GM13976 (cell line): ENCODE measurements around the gene SLC6A5.

Source experiments
- DNase-seq: peaks from one replicate; pipeline ENCODE4 v3.0.0; 2012; ENCODE audit warnings: low spot score
- in situ Hi-C: fragments of 300-500 bp; cut with MboI; formaldehyde crosslinking; loops from one replicate; pipeline ENCODE4 v1.12.0; 2022; ENCODE audit warnings: low sequenced_read_pairs, mixed read lengths, inconsistent platforms; ENCODE audit not compliant: unreplicated experiment
- TF ChIP-seq, protein P1 (sequence below): IDR thresholded peaks from 2 replicates; pipeline ENCODE4 v1.5.1; 2012; ENCODE audit warnings: borderline replicate concordance, mild to moderate bottlenecking; ENCODE audit not compliant: insufficient read depth; ENCODE audit errors: extremely low read depth, missing control alignments, control extremely low read depth

SLC6A5 gene

DNA sequence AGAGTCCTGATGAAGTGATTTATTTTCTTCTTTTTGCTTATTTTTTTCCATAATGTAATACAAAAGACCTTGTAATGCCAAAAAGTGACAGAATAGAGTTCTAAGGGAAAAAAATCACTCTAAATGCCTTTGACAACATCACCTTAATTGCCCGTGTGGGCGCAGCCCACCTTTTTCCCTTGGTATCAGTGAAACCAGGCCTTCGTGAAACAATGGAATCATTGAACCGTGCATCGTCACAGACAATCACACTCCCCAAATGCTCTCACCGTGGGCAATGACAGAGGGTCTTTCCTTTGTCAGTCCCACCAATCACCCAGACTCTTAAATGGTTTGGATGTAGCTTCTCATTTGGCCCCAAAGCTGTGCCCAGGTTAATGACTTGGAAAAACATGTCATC lies 9.6 kb upstream of the SLC6A5 start:
- in situ Hi-C loops, result no loop called here
- DNase-seq, result no peak
- TF ChIP-seq, protein P1, sequence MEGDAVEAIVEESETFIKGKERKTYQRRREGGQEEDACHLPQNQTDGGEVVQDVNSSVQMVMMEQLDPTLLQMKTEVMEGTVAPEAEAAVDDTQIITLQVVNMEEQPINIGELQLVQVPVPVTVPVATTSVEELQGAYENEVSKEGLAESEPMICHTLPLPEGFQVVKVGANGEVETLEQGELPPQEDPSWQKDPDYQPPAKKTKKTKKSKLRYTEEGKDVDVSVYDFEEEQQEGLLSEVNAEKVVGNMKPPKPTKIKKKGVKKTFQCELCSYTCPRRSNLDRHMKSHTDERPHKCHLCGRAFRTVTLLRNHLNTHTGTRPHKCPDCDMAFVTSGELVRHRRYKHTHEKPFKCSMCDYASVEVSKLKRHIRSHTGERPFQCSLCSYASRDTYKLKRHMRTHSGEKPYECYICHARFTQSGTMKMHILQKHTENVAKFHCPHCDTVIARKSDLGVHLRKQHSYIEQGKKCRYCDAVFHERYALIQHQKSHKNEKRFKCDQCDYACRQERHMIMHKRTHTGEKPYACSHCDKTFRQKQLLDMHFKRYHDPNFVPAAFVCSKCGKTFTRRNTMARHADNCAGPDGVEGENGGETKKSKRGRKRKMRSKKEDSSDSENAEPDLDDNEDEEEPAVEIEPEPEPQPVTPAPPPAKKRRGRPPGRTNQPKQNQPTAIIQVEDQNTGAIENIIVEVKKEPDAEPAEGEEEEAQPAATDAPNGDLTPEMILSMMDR, result no peak

DNA sequence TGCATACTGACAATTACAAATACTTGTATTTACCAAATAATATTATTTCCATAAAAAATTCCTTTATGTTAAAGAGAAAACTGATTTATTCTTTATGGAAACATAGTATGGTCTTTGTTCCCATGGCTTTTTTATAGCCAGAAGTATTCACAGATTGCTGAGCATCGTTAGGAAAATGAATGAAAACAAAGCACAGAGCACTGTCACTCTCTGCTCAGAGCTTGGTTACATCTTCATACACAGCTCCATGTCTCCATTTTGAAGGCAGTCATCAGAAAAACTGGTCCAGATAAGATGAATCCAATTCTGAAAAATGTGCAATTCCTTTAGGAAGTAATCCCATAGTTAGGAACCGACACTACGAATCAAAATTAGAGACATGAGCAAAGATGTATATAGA lies 9.0 kb upstream of the SLC6A5 start:
- in situ Hi-C loops, result no loop called here
- no peak for DNase-seq
- TF ChIP-seq, protein P1, result no peak

DNA sequence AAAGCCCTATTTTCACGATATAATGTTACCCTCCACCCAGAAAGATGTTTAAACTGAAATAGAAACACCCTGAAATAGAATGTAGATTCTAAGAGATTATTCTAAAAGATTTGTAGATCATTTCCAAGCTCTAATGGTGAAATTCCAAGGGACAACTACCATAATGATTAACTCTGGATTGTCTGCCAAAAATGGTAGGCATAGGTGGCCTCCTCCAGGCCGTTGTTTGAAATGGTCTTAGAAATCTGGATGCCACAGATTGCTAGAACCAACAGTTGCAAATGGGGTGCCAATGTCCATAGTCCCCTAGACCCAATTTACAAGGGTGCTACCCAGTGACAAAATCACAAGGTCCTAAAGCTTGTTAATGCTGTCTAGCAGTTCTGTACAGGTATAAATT lies 6.7 kb upstream of the SLC6A5 start:
- TF ChIP-seq, protein P1, result no peak
- in situ Hi-C loops, result no loop called here
- DNase-seq, result no peak

DNA sequence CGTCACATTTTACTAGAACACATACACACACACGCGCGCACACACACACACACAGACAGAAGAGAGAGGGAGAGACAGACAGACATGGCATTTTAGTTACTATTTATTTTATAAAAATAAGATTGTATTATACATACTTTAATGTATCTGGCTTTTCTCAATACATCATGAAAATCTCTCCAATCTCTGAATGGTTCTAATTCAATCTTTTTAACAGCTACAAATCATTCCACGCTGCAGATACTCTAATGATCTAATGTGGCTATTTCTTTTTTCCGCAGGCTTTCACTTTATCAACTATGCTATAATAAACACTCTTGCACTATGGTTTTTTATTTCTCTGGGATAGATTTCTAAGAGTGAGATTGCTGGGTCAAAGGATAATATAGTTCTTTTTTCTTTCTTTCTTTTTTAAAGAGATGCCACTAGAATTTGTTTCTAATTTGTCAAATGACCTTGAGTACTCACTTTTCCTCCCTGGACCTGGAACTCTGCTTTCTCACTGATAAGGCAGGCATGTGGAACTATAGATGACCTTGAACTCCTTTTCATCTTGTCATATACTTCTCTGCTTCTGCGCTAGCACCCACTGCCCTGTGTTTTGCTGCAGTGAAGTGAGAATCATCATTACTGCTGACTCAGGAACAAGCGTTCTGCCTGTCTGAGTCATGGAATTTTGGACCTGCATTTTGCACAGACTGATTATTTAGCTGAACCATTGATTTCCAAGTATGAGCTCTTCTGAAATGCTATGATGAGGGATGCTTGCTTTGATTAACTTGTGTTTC lies 4.9 kb upstream of the SLC6A5 start:
- no peak for DNase-seq
- TF ChIP-seq, protein P1, result no peak
- in situ Hi-C loops, result no loop called here

GRCh38 chr11:20595101-20595500 lies 4.3 kb upstream of the SLC6A5 start:
- in situ Hi-C loops, result no loop called here
- TF ChIP-seq, protein P1, result no peak
- no peak for DNase-seq

- in situ Hi-C loops, result no loop called here
- no peak for DNase-seq
- TF ChIP-seq, protein P1, result no peak
Observed at GRCh38 chr11:20596205-20597153, 2.9 kb upstream of the SLC6A5 start.
